Stomach (tissue), 9 donors: ENCODE measurements around the gene C7orf33. TPM values are rescaled to one million over a fixed set of nuclear protein-coding genes. Genes with fewer than 3 reads are reported as not detected.

ENCODE experiments used
- DNase-seq, 2 donors: peaks; one replicate each; pipeline versions ENCODE4 v3.0.0 to v3.0.0-alpha.2; 2013 to 2019
- H3K27ac ChIP-seq, 5 donors: fragments of 200-600 bp in 4 of 5; sonication (generic) in 4 of 5; one replicate each; pipeline ENCODE4 v1.5.1; 2013 to 2019; ENCODE audit warnings: mild to moderate bottlenecking in 1 of 5, moderate library complexity in 1 of 5
- H3K27me3 ChIP-seq, 3 donors: fragments of 200-600 bp; sonication (generic); one replicate each; pipeline ENCODE4 v1.5.1; 2017 to 2019; ENCODE audit warnings: mixed run types in 1 of 3
- H3K36me3 ChIP-seq, 4 donors: fragments of 200-600 bp; sonication (generic); 1 replicate in 3 of 4; 2 replicates in 1 of 4; pipeline ENCODE4 v1.5.1; 2016 to 2019
- H3K4me1 ChIP-seq, 4 donors: fragments of 200-600 bp; sonication (generic); one replicate each; pipeline ENCODE4 v1.5.1; 2016 to 2019
- H3K4me3 ChIP-seq, 4 donors: fragments of 200-600 bp; sonication (generic) in 3 of 4; one replicate each; pipeline ENCODE4 v1.5.1; 2016 to 2019; ENCODE audit warnings: mild to moderate bottlenecking in 1 of 4
- H3K9me3 ChIP-seq, 4 donors: fragments of 200-600 bp; sonication (generic); one replicate each; pipeline ENCODE4 v1.5.1; 2016 to 2019
- EP300 ChIP-seq: sonication (generic); formaldehyde crosslinking; IDR thresholded peaks from one replicate; pipeline ENCODE4 v1.6.1; 2017; ENCODE audit warnings: antibody characterized with exemption
- POLR2A ChIP-seq, 4 donors: fragments of 450-650 bp; IDR thresholded peaks; one replicate each; pipeline ENCODE4 v1.6.1; 2016; ENCODE audit warnings: antibody characterized with exemption in 4 of 4, control low read depth in 2 of 4, mild to moderate bottlenecking in 1 of 4, moderate library complexity in 1 of 4
- POLR2AphosphoS5 ChIP-seq, 3 donors: sonication (generic); formaldehyde crosslinking; IDR thresholded peaks; one replicate each; pipeline ENCODE4 v1.6.1; 2016; ENCODE audit warnings: antibody characterized with exemption in 3 of 3
- WGBS, 5 donors: extraction: QIAGEN DNeasy Blood & Tissue Kit in 3 of 5; methylation state at CpG; one replicate each; pipeline versions ENCODE4 v1.1.5 to v1.1.7; 2013 to 2018; 5-methylcytosine and 5-hydroxymethylcytosine counted together
- intact Hi-C: fragments of 100-400 bp; cut with DNase I; formaldehyde crosslinking; loops from one replicate; pipeline ENCODE4 v1.15.1; 2023; ENCODE audit warnings: low total_unique reads
- polyA plus RNA-seq, 3 donors: library from polyadenylated mRNA; stranded (reverse); fragments of 200-250 nt; gene quantifications; one replicate each; pipeline ENCODE4 v1.2.3, GENCODE V29; 2013
- total RNA-seq, 5 donors: library from RNA; depleted of rRNA; stranded (reverse); fragments of >200 nt; gene quantifications; one replicate each; pipeline versions ENCODE4 v1.1.0 to v1.2.3, GENCODE V29; 2014 to 2016
- TF ChIP-seq, protein P1 (sequence below), 7 experiments: fragments of 450-650 bp in 4 of 7; fragments of 200-600 bp in 3 of 7; sonication (generic) in 3 of 7; IDR thresholded peaks; one replicate each; pipeline ENCODE4 v1.5.1; 2016 to 2019; ENCODE audit warnings: antibody characterized with exemption in 7 of 7, control low read depth in 2 of 7, mild to moderate bottlenecking in 1 of 7
- donor health status: healthy with polysubstance abuse.
- donor health status: Bipolar disorder and iron deficiency.
- donor health status: healthy.

C7orf33 gene
- total and polyA plus RNA-seq, 8 donors: not detected

- peaks cover 0 to 5% (median 0%) of the 10 kb centered on the region in 4 donors for H3K4me1 ChIP-seq
- 36 to 43% (median 39%) methylated on average over 10 of the region's 10 CpGs for WGBS, 5 donors
- H3K9me3 ChIP-seq: no peaks in the 10 kb centered on the region
- H3K27ac ChIP-seq: no peak overlapping the region
- H3K4me3 ChIP-seq: no peak overlapping the region
- intact Hi-C loops: no loop called here
- no peak for DNase-seq
- H3K36me3 ChIP-seq: no peaks in the 10 kb centered on the region
- peaks cover 0 to 14% (median 0%) of the 10 kb centered on the region in 3 donors for H3K27me3 ChIP-seq
- no peak for TF ChIP-seq POLR2AphosphoS5 (IDR thresholded peaks at IDR 0.05)
- TF ChIP-seq EP300: no peak
- TF ChIP-seq POLR2A (IDR thresholded peaks at IDR 0.05): no peak
- TF ChIP-seq, protein P1, sequence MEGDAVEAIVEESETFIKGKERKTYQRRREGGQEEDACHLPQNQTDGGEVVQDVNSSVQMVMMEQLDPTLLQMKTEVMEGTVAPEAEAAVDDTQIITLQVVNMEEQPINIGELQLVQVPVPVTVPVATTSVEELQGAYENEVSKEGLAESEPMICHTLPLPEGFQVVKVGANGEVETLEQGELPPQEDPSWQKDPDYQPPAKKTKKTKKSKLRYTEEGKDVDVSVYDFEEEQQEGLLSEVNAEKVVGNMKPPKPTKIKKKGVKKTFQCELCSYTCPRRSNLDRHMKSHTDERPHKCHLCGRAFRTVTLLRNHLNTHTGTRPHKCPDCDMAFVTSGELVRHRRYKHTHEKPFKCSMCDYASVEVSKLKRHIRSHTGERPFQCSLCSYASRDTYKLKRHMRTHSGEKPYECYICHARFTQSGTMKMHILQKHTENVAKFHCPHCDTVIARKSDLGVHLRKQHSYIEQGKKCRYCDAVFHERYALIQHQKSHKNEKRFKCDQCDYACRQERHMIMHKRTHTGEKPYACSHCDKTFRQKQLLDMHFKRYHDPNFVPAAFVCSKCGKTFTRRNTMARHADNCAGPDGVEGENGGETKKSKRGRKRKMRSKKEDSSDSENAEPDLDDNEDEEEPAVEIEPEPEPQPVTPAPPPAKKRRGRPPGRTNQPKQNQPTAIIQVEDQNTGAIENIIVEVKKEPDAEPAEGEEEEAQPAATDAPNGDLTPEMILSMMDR (IDR thresholded peaks at IDR 0.05): no peak
These were observed 33.2 kb downstream of the C7orf33 start for GRCh38 chr7:148623586-148624282.

DNA sequence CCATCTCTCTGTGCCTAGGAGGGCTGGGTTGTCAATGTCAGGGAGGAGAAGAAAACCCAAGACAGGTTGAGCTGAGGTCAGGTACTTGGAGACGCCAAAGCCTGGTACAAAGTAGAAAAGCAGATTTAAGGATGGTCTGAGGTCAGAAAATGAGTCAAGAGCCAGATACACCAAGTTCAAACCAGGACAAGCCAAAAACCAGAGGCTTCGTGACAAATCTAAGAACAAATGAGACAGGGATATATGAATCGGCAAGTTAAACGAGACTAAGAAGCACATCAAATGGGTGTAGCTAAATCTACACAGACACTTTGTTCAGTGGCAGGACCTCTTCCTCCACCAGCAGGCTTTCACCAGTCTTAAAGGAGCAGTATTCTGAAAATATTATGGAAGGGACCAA, 34.2 kb downstream of the C7orf33 start:
- Histone ChIP-seq H3K27me3 (peaks cover 0 to 16% (median 0%) of the 10 kb centered on the region in 3 donors), H3K4me3 (no peak overlapping the region), H3K27ac (no peak overlapping the region), H3K4me1 (peaks cover 0 to 5% (median 0%) of the 10 kb centered on the region in 4 donors), H3K9me3 (no peaks in the 10 kb centered on the region), H3K36me3 (no peaks in the 10 kb centered on the region)
- 54 to 69% (median 55%) methylated on average over 4 of the region's 4 CpGs for WGBS, 5 donors
- DNase-seq: no peak
- no peak for TF ChIP-seq EP300
- no peak for TF ChIP-seq POLR2AphosphoS5 (IDR thresholded peaks at IDR 0.05)
- TF ChIP-seq, protein P1 (IDR thresholded peaks at IDR 0.05): no peak
- TF ChIP-seq POLR2A (IDR thresholded peaks at IDR 0.05): no peak
- intact Hi-C loops: no loop called here

DNA sequence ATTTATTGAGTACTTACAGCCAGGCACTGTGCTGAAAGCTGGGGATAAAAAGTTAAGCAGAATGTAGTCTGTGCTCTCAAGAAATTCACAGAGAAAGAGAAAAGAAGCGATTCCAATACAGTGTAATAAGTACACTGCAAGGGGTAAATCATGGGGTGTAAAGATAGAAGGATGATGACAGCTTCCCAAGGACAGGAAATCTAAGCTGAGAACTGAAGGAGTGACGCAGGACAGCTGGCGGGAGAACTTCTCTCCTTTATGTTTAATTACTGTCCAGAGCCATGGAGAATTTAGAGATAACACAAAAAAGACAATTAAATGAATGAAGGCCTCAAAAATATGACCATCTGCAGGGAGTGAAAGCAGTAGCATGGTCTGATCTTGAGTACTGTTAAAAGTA, 34.8 kb downstream of the C7orf33 start:
- WGBS, 5 donors: 80 to 88% (median 85%) methylated on average over 3 of the region's 3 CpGs
- H3K4me3 ChIP-seq: no peak overlapping the region
- H3K4me1 ChIP-seq: peaks cover 0 to 4% (median 0%) of the 10 kb centered on the region in 4 donors
- H3K27ac ChIP-seq: no peak overlapping the region
- no peak for DNase-seq
- H3K9me3 ChIP-seq: no peaks in the 10 kb centered on the region
- intact Hi-C loops: no loop called here
- TF ChIP-seq POLR2A (IDR thresholded peaks at IDR 0.05): no peak
- no peak for TF ChIP-seq POLR2AphosphoS5 (IDR thresholded peaks at IDR 0.05)
- TF ChIP-seq, protein P1 (IDR thresholded peaks at IDR 0.05): no peak
- TF ChIP-seq EP300: no peak
- H3K36me3 ChIP-seq: no peaks in the 10 kb centered on the region
- peaks cover 0 to 18% (median 0%) of the 10 kb centered on the region in 3 donors for H3K27me3 ChIP-seq

GRCh38 chr7:148626828-148627227, 36.3 kb downstream of the C7orf33 start:
- no peak overlapping the region for H3K4me3 ChIP-seq
- intact Hi-C loops: no loop called here
- no peaks in the 10 kb centered on the region for H3K4me1 ChIP-seq
- TF ChIP-seq POLR2A (IDR thresholded peaks at IDR 0.05) (no peak), POLR2AphosphoS5 (IDR thresholded peaks at IDR 0.05) (no peak), EP300 (no peak)
- TF ChIP-seq, protein P1 (IDR thresholded peaks at IDR 0.05): no peak
- DNase-seq: no peak
- H3K36me3 ChIP-seq: no peaks in the 10 kb centered on the region
- no peaks in the 10 kb centered on the region for H3K9me3 ChIP-seq
- no peak overlapping the region for H3K27ac ChIP-seq
- H3K27me3 ChIP-seq: peaks cover 0 to 28% (median 0%) of the 10 kb centered on the region in 3 donors
- WGBS, 5 donors: 83 to 88% (median 84%) methylated on average over 3 of the region's 3 CpGs
